COLO829 (cell line): ENCODE results near the gene PACC1.
"Not testable (repeated sequence)": the region's sequence is repeated elsewhere in the genome, so short reads cannot be mapped to it uniquely, and the experiment has no call there.

ENCODE experiments used
- DNase-seq: peaks from one replicate; pipeline ENCODE4 v3.0.0; 2012; ENCODE audit warnings: low spot score

The PACC1 gene

DNA sequence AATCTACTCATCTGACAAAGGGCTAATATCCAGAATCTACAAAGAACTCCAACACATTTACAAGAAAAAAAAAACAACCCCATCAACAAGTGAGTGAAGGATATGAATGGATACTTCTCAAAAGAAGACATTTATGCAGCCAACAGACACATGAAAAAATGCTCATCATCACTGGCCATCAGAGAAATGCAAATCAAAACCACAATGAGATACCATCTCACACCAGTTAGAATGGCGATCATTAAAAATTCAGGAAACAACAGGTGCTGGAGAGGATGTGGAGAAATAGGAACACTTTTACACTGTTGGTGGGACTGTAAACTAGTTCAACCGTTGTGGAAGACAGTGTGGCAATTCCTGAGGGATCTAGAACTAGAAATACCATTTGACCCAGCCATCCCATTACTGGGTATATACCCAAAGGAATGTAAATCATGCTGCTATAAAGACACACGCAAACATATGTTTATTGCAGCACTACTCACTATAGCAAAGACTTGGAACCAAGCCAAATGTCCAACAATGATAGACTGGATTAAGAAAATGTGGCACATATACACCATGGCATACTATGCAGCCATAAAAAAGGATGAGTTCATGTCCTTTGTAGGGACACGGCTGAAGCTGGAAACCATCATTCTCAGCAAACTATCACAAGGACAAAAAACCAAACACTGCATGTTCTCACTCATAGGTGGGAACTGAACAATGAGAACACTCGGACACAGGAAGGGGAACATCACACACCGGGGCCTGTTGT lies 18.8 kb downstream of the PACC1 start:
- DNase-seq, result not testable (repeated sequence)

DNA sequence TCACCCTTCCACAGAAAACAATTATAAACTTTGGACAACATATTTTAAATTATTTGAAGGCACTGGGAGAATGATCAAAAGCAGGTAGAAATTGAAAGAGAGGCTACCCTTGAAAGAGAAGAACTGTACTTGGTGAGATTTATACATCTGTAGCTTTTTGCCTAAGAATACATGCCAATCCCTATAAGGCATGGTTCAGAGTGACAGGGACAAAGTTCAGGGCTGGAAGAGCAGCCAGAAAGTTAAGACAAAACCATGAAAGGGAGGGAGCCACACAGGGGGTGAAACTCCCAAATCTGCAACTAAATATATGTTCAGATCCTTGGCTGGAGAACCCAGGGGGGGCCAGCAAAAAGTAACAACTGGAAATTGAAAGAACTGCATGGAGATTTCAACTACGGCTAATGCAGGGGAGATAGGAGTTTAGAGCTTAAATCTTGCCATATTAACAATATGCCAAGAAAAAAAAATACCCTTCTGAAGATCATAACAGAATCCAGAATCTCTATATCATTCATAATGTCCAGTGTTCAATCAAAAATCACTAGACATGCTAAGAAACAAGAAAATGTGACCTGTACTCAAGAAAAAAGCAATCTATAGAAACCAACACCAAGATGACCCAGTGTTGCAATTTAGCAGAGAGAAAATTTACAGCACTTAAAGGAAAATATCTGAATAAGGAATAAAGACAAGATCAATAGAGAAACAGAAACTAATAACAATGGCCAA lies 25.5 kb downstream of the PACC1 start:
- DNase-seq, result no peak

DNA sequence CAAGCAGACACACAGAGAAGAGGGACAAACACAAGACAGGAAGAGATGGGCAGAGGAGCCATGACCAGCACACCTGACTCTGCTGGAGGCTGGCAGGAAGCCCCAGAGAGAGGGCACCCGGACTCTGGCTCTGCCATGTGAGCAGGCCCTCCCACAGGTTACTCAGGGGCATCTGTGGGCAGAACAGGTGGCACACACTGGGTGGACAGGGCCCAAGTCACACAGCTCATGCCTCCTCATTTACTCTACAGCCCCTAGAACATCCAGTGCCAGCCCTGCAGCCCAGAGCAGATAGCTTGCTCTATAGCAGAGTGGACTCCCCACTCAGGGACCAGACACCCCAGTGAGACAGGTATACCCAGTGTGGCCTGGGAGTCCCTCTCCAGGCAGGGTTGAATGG lies 28.7 kb downstream of the PACC1 start:
- no peak for DNase-seq

DNA sequence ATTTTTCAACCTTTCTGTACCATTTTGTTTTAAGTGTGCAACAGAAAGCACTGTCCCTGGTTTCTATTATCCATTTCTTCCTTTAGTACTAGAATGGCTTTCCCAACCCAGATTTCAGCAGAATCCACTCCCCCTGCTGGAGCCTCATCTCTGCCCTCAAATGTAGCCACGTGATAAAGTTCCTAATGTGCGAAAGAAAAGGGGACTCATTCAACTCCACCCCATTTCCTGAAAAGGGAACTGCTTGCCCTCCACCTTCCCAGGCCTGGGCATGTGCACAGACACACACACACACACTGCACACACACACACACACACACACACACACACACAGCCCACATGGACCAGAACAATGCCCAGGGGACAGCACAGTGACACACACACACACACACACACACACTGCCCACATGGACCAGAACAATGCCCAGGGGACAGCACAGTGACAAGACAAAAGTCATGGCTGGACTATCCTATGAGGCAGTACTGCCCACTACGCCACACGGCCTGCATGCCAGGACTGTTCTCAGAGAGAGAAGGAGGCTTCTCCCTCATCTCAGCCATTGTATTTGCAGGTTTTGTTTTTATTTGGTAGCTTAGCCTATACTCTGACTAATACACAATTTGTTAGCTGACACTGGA lies 33.2 kb downstream of the PACC1 start:
- no peak for DNase-seq

DNA sequence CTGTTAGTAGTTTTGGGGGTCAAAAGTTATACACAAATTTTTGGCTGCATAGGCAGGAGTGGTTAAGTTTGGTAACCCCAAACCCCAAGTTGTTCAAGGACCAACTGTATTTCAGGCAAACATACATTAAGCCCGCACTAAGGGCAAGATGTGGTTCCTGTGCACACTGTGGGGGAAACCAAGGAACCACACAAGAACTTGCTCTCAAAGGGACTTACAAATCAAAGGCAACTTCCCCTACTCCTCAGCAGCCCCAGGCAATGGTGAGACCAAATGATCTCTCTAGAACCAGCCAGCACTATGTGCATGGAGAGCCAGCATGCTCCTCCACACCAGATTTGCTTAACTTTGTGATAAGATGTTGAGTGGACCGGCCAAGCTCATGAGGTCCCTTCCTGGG lies 35.3 kb downstream of the PACC1 start:
- DNase-seq, result no peak

DNA sequence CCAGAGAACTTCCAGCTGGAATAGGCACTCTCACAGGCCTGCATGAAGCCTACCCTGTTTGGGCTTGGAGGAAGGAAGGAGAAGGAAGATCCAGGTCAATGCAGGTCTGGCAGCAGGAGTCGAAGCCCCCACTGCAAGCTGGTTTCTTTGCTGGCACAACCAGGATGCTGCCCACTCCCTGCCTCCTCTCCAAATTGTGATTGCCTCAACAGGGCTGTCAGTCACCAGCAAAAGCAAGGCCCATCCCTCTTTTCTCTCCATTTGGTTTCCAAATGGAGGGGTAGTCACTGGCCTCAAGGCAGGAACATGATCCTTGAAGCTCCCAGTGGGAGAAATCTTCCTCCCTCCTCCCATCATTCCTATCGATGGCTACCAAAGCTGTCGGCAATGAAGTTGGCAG lies 37.0 kb downstream of the PACC1 start:
- DNase-seq, result no peak

DNA sequence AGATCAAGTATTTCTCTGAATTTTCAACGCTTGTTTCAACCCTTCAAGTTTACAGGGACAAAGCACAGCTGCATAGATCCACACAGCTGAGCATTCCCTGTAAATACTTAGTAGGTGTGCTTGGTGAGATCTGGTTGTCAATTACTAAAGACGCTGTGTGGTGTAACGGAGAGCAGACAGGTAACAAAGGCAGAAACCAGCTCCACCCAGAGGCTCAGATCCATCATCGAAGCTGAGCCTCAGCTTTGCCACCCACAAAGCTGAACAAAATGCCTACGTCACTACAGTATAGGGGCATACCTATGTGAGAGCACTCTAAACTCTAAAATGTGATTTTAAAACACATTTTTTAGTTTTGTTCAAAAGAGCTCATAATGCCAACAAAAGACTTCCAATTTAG lies 38.7 kb downstream of the PACC1 start:
- DNase-seq, result no peak

DNA sequence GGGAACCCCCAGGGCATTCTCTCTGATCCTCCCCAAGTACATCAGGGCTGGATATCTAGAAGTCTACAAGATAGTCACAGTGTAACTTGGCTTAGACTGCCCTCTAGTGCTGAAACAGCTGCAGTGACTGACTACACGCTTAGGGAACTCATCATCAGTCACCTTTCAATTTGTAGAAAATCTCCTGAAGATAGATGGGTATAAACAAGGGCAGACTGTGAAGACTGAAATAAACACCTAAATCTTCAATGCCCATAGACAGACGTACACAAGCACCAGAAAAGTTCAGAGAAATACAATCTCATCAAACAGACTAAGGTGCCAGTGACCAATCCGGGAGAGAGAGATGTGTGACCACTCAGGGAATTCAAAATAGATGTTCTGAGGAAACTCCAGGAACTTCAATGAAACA lies 46.6 kb downstream of the PACC1 start:
- peak; percentile 70 for DNase-seq

DNA sequence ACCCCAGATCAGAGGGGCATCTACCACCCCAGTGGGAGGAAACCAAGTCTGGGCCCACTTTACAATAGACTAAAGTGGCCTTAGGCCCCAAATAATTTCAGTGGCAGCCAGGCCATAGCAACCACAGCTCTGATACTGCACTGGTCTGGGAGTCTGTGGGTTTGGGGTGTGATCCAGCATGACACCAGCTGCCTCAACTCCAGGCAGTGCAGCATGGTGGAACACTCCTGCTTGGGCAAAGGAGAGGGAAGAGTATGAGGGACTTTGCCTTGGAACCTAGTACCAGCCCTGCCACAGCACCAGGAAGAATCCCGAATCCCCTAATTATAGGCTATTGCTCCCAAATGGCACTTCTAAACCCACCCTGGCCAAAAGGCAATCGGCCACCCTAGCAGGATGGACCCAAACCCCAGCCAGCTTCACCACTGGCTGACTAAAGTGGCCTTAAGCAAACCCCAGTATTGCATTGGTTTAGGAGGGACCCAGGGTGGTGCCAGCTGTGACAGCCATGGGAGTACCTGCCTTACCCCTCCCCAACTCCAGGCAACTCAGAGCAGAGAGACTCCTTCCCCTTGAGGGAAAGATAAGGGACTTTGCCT lies 47.1 kb downstream of the PACC1 start:
- DNase-seq, result no peak

DNA sequence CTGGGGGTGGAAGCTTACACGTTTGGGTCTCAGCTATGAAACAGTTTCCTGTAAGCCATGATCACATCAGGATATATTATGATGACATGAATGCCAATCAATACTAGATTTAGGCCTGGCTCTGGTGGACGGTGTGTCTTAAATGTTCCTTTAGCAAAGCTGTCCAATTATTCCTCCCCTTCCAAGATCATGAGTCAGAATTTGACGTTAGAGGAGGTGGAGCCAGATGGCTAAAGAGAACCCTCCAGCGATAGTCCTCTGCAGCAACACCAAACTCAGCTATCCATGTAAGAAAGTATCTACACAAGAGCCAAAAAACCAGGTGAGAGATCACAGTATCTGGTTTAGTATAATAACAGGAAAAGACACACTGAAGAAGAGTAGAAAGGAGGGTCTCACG lies 47.8 kb downstream of the PACC1 start:
- no peak for DNase-seq

DNA sequence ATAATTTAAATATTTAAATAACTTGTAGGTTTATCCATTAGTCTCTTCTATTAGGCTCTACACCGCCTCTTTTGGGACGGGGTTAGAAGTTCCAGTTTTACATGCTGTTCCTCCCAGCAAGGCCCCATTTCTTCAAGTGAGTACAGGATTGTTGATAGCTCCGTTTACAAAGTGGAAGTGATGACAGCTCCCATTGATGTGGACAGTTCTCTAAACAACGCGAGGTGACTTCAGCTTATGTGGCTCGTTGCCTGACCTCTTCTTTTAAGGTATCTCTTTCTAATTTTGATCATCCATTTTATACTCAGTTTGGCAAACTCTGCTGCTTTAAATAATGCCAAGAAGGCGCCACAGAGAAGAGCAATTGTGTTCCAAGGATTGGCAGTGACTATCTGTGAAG lies 49.7 kb downstream of the PACC1 start:
- DNase-seq, result no peak

DNA sequence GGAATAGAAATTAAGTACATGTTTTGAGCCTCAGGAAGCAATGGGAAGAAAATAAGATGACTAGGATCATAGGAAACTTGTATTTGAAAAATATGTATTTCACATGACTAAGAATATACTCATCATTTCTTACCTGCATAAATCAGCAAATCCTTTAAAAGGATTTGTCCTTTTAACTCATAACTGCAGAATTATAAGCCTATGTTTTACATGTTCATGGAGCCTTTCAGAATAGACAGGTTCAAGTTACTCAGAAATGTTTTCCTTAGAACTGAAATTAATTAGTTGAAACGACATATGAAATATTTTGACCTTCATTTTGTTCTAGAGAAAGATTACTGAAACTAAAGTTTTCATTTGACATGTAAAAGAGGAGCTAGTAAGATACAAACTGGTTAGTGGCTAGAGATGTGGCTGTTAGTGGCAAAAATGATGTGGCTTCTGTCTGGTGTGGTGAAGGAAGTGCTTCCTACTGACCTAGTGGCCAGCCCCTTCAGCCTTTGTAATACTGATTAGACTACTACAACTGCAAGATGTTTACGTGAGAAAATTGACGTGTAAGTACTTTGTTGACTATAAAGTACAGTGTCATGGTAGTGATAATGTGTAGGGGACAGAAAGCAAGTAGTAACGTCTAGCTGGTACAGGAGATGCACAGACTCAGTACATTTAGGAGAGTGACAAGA lies 54.7 kb downstream of the PACC1 start:
- no peak for DNase-seq

DNA sequence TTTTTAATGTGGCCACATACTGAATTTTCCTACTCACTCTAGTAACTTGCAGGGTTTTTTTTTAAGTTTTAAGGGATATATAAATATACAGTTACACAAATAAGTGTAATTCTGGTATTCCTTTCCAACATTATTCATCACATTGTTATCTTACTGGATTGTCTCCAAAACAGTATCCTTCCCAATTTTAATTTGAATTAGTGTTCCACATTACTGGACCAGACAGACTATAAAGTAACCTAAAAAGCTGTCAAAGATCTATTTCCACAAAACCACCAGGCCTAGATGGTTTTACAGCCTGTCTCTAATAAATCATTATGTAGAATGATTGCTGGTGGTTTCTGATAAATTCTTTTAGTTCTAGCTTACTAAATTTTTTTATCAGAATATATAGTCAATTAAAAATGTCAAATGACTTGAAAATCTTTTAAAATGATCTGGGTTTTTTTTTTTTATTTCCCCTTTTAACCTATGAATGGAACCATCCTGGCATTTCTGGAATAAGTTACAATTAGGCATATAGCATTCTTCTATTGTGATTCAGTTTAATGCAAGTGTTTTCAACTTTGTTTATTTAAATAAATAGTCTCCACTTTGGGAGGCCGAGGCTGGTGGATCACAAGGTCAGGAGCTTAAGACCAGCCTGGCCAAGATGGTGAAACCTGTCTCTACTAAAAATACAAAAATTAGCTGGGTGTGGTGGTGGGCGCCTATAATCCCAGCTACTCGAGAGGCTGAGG lies 59.3 kb downstream of the PACC1 start:
- no peak for DNase-seq

DNA sequence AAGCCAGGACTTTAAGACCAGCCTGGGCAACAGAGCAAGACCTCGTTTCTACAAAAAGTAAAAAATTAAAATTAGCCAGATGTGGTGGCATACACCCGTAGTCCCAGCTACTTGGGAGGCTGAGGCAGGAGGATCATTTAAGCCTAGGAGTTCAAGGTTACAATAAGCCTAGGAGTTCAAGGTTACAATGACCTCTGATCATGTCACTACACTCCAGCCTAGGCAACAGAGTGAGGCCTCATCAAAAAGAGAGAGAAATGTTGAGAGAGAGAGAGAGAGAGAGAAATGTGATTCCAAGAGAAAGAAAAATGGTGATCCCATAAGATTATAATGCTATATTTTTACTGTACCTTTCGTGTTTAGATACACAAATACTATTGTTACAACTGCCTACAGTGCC lies 60.2 kb downstream of the PACC1 start:
- no peak for DNase-seq

DNA sequence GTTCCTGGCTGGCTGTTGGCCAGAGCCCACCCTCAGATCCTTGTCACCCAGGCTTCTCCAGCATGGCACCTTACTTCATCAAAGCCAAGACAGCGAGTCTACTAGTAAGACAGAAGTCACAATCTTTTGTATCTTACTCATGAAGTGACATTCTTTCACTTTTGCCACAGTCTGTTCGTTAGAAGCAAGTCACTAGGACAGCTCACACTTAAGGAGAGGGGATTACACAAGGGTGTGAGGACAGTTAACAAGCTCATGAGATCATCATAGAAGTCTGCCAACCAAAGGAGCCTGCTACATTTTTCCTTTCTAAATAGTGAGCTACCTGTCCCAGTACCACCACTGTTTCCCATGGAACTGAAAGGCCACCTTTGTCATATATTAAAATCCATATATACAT lies 61.5 kb downstream of the PACC1 start:
- no peak for DNase-seq

DNA sequence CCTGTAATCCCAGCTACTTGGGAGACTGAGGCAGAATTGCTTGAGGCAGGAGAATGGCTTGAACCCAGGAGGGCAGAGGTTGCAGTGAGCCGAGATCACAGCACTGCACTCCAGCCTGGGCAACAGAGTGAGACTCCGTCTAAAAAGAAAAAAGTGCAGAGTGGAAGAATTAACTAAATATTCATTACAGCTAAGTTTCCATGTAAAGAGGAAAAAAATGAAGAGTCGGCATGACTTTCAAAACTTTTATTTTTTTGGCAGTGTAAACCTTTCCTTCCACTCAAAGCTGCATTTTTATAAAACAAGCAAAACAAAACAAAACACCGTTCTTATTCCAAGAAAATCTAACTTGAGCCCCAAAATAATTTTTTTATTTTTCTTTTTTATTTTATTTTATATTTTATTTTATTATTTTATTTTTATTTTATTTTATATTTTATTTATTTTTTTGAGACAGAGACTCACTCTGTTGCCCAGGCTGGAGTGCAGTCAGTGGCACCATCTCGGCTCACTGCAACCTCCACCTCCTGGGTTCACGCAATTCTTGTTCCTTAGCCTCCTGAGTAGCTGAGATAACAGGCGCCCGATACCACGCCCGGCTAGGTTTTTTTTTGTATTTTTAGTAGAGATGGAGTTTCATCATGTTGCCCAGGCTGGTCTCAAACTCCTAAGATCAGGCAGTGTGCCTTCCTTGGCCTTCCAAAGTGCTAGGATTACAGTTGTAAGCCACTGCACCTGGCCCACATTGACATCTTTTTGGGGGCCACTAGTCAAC lies 62.9 kb downstream of the PACC1 start:
- no peak for DNase-seq

DNA sequence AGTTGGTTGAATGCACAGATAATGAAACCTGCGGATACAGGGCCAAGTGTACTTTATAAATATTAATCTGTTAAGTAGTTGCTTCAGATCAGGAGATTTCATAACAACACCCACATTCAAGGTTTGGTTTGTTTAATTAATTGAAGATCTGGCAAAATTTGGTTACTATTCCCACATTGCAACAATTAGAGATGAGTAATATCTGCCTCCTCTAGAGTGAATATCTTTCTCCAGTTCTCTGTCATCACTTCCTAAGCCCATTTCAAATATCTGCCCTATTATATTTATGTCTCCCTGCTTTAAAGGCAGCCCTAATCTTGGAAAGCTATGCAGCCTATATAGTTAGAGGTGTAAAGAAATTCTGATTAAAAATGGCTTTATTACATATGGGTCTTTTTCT lies 68.1 kb downstream of the PACC1 start:
- DNase-seq, result no peak

DNA sequence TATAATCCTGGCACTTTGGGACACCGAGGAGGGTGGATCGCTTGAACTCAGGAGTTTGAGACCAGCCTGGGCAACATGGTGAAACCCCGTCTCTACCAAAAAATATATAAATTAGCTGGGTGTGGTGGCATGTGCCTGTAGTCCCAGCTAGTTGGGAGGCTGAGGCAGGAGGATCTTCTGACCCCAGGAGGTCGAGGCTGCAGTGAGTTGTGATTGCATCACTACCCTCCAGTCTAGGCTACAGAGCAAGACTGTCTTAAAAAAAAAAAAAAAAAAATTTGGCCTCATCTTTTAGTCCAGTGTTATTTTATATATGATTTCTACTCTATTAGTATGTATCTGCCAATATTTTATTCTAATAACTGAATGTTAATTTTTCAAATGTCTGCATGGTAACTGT lies 69.8 kb downstream of the PACC1 start:
- DNase-seq, result no peak

DNA sequence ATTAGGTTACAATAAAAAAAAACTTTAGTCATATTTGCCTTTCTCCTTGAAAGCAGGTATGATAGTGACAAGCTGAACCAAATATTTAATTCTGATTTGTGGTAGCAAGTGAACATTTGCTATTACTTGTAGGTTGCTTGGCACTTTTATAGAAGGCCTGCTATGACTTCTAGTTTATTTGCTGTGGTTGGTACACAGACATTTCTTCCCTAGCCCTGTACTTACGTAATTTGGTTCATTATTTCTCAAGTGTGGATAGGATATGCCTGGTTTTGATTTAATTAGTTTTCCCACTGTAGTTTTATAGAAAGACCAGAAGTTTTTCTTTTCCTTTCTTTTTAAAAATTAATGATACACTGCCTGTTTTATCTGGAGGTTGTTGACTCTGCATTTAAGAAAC lies 73.6 kb downstream of the PACC1 start:
- no peak for DNase-seq

DNA sequence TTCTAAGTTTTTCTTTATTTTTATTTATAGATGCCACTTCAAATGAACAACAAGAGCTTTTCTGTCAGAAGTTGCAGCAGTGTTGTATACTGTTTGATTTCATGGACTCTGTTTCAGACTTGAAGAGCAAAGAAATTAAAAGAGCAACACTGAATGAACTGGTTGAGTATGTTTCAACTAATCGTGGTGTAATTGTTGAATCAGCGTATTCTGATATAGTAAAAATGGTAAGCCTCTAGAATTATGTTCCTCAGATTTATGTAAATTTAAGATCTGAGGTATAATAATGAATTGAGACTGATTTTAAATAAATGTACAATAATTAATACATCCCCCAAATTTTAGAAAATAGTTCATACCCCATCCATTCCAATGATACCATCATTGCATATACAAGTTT lies 85.6 kb downstream of the PACC1 start:
- no peak for DNase-seq

DNA sequence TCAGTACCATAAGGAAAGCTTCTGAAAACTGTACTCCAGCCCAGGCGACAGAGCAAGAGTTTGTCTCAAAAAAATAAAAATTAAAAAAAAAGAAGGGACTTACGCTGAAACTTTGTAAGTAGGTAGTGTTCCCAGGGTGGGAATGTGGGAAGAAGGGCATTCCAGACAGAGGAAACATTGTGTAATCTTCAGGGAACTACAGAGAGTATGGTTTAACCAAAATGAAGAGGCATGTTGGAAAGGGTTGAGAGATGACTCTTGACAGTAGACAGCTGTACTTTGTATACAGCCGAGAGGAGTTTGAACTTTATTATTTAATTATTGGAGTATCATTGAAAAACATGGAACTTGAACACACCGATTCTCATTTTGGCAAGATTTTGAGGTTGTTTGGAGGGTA lies 86.4 kb downstream of the PACC1 start:
- peak; percentile 14 for DNase-seq
